GM23338 (cell line): ENCODE data around the gene PAX3. TPM values are rescaled to one million over a fixed set of nuclear protein-coding genes. Genes with fewer than 3 reads are reported as not detected.

Experiments
- ATAC-seq: fragments of 200-7000 bp; cut with Tn5 transposase; 3 replicates; pipeline ENCODE4 v1.9.1; 2020
- DNase-seq: peaks from one replicate; pipeline ENCODE4 v3.0.0-alpha.2; 2015; ENCODE audit warnings: low spot score
- H2AFZ ChIP-seq: fragments of 200-600 bp; sonication (generic); 2 replicates; pipeline ENCODE4 v1.8.0; 2016; ENCODE audit warnings: antibody characterized with exemption, mild to moderate bottlenecking, moderate library complexity
- H3F3A ChIP-seq: fragments of 200-600 bp; sonication (generic); replicated peaks from 2 replicates; pipeline ENCODE4 v1.8.0; 2017; ENCODE audit warnings: antibody characterized with exemption, mixed run types, low read depth
- H3K27ac ChIP-seq: fragments of 200-600 bp; sonication (generic); 2 replicates; pipeline ENCODE4 v1.6.1; 2016; ENCODE audit warnings: low read depth
- H3K27me3 ChIP-seq: fragments of 200-600 bp; sonication (generic); 2 replicates; pipeline ENCODE4 v1.8.0; 2016; ENCODE audit warnings: mild to moderate bottlenecking, mixed run types, moderate library complexity; ENCODE audit not compliant: insufficient read depth
- H3K36me3 ChIP-seq: fragments of 200-600 bp; sonication (generic); 2 replicates; pipeline ENCODE4 v1.8.0; 2016; ENCODE audit warnings: mild to moderate bottlenecking; ENCODE audit not compliant: insufficient read depth
- H3K4me1 ChIP-seq: fragments of 200-600 bp; sonication (generic); 2 replicates; pipeline ENCODE4 v1.8.0; 2016; ENCODE audit warnings: mild to moderate bottlenecking, moderate library complexity; ENCODE audit not compliant: insufficient read depth
- H3K4me2 ChIP-seq: fragments of 200-600 bp; sonication (generic); 2 replicates; pipeline ENCODE4 v1.7.1; 2017; ENCODE audit warnings: mixed run types
- H3K4me3 ChIP-seq: fragments of 200-600 bp; sonication (generic); 2 replicates; pipeline ENCODE4 v1.6.1; 2016; ENCODE audit warnings: mixed run types
- H3K79me2 ChIP-seq: fragments of 200-600 bp; sonication (generic); replicated peaks from 2 replicates; pipeline ENCODE4 v1.8.0; 2017; ENCODE audit warnings: mild to moderate bottlenecking; ENCODE audit not compliant: insufficient read depth
- H3K9me2 ChIP-seq: fragments of 200-600 bp; sonication (generic); 2 replicates; pipeline ENCODE4 v1.8.0; 2017; ENCODE audit not compliant: insufficient read depth
- H4K20me1 ChIP-seq: fragments of 200-600 bp; sonication (generic); replicated peaks from 2 replicates; pipeline ENCODE4 v1.8.0; 2017; ENCODE audit warnings: mild to moderate bottlenecking; ENCODE audit not compliant: insufficient read depth
- H3K27ac Mint-ChIP-seq: 2 replicates; pipeline ENCODE4 v1.8.0; 2020; ENCODE audit warnings: inconsistent platforms, mild to moderate bottlenecking, moderate library complexity, mixed read lengths
- H3K27me3 Mint-ChIP-seq: 3 replicates; pipeline ENCODE4 v1.8.0; 2022; ENCODE audit warnings: low read depth, mild to moderate bottlenecking, moderate library complexity, mixed read lengths, inconsistent platforms; ENCODE audit not compliant: insufficient read depth, poor library complexity
- H3K36me3 Mint-ChIP-seq: 3 replicates; pipeline ENCODE4 v1.8.0; 2021; ENCODE audit warnings: low read depth, mild to moderate bottlenecking, inconsistent platforms, moderate library complexity, mixed read lengths
- H3K4me1 Mint-ChIP-seq: 3 replicates; pipeline ENCODE4 v1.8.0; 2020; ENCODE audit warnings: mild to moderate bottlenecking, inconsistent platforms, mixed read lengths
- H3K4me3 Mint-ChIP-seq: 3 replicates; pipeline ENCODE4 v1.8.0; 2021; ENCODE audit warnings: moderate library complexity, mild to moderate bottlenecking, inconsistent platforms, mixed read lengths
- H3K9me3 Mint-ChIP-seq: 3 replicates; pipeline ENCODE4 v1.8.0; 2020; ENCODE audit warnings: moderate library complexity, mild to moderate bottlenecking, inconsistent platforms, mixed read lengths
- CTCF ChIP-seq, 2 experiments: fragments of 200-600 bp in 1 of 2; sonication (generic) in 1 of 2; conservative IDR thresholded peaks; 2 replicates each; pipeline versions ENCODE4 v1.5.1 to v1.6.1; 2016 to 2017; ENCODE audit warnings: antibody characterized with exemption in 2 of 2, low read depth in 2 of 2, mild to moderate bottlenecking in 2 of 2, moderate library complexity in 1 of 2
- EZH2 ChIP-seq: fragments of 200-600 bp; sonication (generic); IDR thresholded peaks from one replicate; pipeline ENCODE4 v1.8.0; 2017; ENCODE audit warnings: antibody characterized with exemption, mild to moderate bottlenecking, low read depth; ENCODE audit not compliant: unreplicated experiment
- EZH2phosphoT487 ChIP-seq: fragments of 200-600 bp; sonication (generic); IDR thresholded peaks from one replicate; pipeline ENCODE4 v1.8.1; 2018; ENCODE audit warnings: antibody characterized with exemption; ENCODE audit not compliant: unreplicated experiment
- ZNF114 ChIP-seq: fragments of 250-450 bp; sonication (Bioruptor Pico); IDR thresholded peaks from 2 replicates; pipeline ENCODE4 v1.5.0; 2020; ENCODE audit warnings: mild to moderate bottlenecking, moderate library complexity
- ZNF331 ChIP-seq: fragments of 250-450 bp; sonication (Bioruptor Pico); IDR thresholded peaks from 2 replicates; pipeline ENCODE4 v1.5.0; 2020; ENCODE audit warnings: low read depth, mild to moderate bottlenecking, moderate library complexity
- ZNF462 ChIP-seq: fragments of 250-450 bp; sonication (Bioruptor Pico); IDR thresholded peaks from 2 replicates; pipeline ENCODE4 v1.5.0; 2020; ENCODE audit warnings: mild to moderate bottlenecking, moderate library complexity
- polyA plus RNA-seq: library from polyadenylated mRNA; unstranded; fragments of >200 nt; fragmentation: Nextera tagmentation; extraction: Ambion mirVana; gene quantifications from 2 replicates; pipeline ENCODE4 v1.2.1, GENCODE V29; 2016
- total RNA-seq: library from RNA; depleted of rRNA; stranded (reverse); fragments of >200 nt; shearing (Covaris generic); gene quantifications from 2 replicates; pipeline ENCODE4 v1.2.3, GENCODE V29; 2014

PAX3 gene
- total and polyA plus RNA-seq, 2 experiments from 2014 or later, result not detected

GRCh38 chr2:222315443-222316121 is 16.8 kb upstream of the PAX3 start:
- no peak overlapping the region for H3K4me2 ChIP-seq
- peaks cover 96% of the 10 kb centered on the region for H3K27me3 ChIP-seq
- no peaks in the 10 kb centered on the region for H3K79me2 ChIP-seq
- H3K4me3 Mint-ChIP-seq, result no peak overlapping the region
- H3K9me3 Mint-ChIP-seq, result no peaks in the 10 kb centered on the region; the same call in 1 of the 3 replicates
- H3K9me2 ChIP-seq, result no peaks in the 10 kb centered on the region
- no peak overlapping the region for H3K4me3 ChIP-seq
- TF ChIP-seq EZH2 (no peak), CTCF (conservative IDR thresholded peaks at IDR 0.05; ENCODE audit: low read depth in 2 of 2) (peak; percentile 59 to 69)
- H3K27ac ChIP-seq, result no peak overlapping the region
- peaks cover 24% of the 10 kb centered on the region for H3K4me1 Mint-ChIP-seq
- peaks cover 31% of the 10 kb centered on the region for H3K4me1 ChIP-seq
- peaks cover 32% of the 10 kb centered on the region for H4K20me1 ChIP-seq
- no peaks in the 10 kb centered on the region for H3K36me3 ChIP-seq
- peaks cover 23% of the 10 kb centered on the region for H3F3A ChIP-seq
- DNase-seq, result peak; percentile 64
- H2AFZ ChIP-seq, result no peak overlapping the region
- no peak overlapping the region for H3K27ac Mint-ChIP-seq
- no peak for ATAC-seq
- H3K27me3 Mint-ChIP-seq, result peaks cover 83% of the 10 kb centered on the region
- H3K36me3 Mint-ChIP-seq, result no peaks in the 10 kb centered on the region; the same call in 2 of the 3 replicates

- peaks cover 34% of the 10 kb centered on the region for H3K4me1 ChIP-seq
- no peak overlapping the region for H3K4me3 Mint-ChIP-seq
- no peak overlapping the region for H3K27ac ChIP-seq
- ATAC-seq, result no peak
- no peaks in the 10 kb centered on the region for H3K79me2 ChIP-seq
- H3K36me3 ChIP-seq, result no peaks in the 10 kb centered on the region
- peaks cover 100% of the 10 kb centered on the region for H3K27me3 ChIP-seq
- no peak for TF ChIP-seq ZNF114 (CRISPR knock-in tag)
- no peak for TF ChIP-seq ZNF331
- no peak for TF ChIP-seq ZNF462 (CRISPR knock-in tag)
- no peak for TF ChIP-seq EZH2phosphoT487
- H3F3A ChIP-seq, result peaks cover 28% of the 10 kb centered on the region
- H3K9me2 ChIP-seq, result no peaks in the 10 kb centered on the region
- no peak overlapping the region for H3K4me2 ChIP-seq
- no peaks in the 10 kb centered on the region for H3K36me3 Mint-ChIP-seq
- no peaks in the 10 kb centered on the region; the same call in 2 of the 3 replicates for H3K9me3 Mint-ChIP-seq
- no peak overlapping the region for H3K4me3 ChIP-seq
- H2AFZ ChIP-seq, result no peak overlapping the region
- no peak for DNase-seq
- no peak overlapping the region for H3K27ac Mint-ChIP-seq
- peaks cover 49% of the 10 kb centered on the region for H4K20me1 ChIP-seq
- H3K27me3 Mint-ChIP-seq, result peaks cover 96% of the 10 kb centered on the region
- H3K4me1 Mint-ChIP-seq, result peaks cover 28% of the 10 kb centered on the region
Observed at GRCh38 chr2:222313816-222314215, 15.0 kb upstream of the PAX3 start.
